Activated naive CD4-positive, alpha-beta T cell treated with anti-CD3 and anti-CD28 coated beads, Interleukin-2, amount 10 ng/mL, durations not matched to agents 7 days and 5 days (primary cell): Measurements from ENCODE around the gene SH3GL1.
A peak's percentile ranks its signal among the peaks of the same experiment; 100 is the strongest.

Experiments
- CTCF ChIA-PET: fragments of 350-600 bp; sonication (Branson Sonifier 250); formaldehyde crosslinking; loops from one replicate; lab custom pipeline; 2021; ENCODE audit warnings: antibody characterized with exemption; lab: Charles Lee
- DNase-seq: peaks from one replicate; pipeline ENCODE4 v3.0.0-alpha.2; 2020
- H3K27ac Mint-ChIP-seq: one replicate; pipeline ENCODE4 v1.8.0; 2021; ENCODE audit warnings: mild to moderate bottlenecking, moderate library complexity, mixed read lengths
- H3K27me3 Mint-ChIP-seq: one replicate; pipeline ENCODE4 v1.8.0; 2021; ENCODE audit warnings: mild to moderate bottlenecking, mixed read lengths
- H3K36me3 Mint-ChIP-seq: one replicate; pipeline ENCODE4 v1.8.0; 2021; ENCODE audit warnings: mixed read lengths
- H3K4me1 Mint-ChIP-seq: one replicate; pipeline ENCODE4 v1.8.0; 2021; ENCODE audit warnings: mixed read lengths
- H3K4me3 Mint-ChIP-seq: one replicate; pipeline ENCODE4 v1.8.0; 2021; ENCODE audit warnings: mild to moderate bottlenecking, moderate library complexity, mixed read lengths
- H3K9me3 Mint-ChIP-seq: one replicate; pipeline ENCODE4 v1.8.0; 2021; ENCODE audit warnings: mixed read lengths

SH3GL1 gene

GRCh38 chr19:4319067-4319718, 81.2 kb downstream of the SH3GL1 start:
- H3K27ac Mint-ChIP-seq, result no peak overlapping the region
- H3K4me1 Mint-ChIP-seq, result no peaks in the 10 kb centered on the region
- H3K27me3 Mint-ChIP-seq, result no peaks in the 10 kb centered on the region
- no peak for DNase-seq
- CTCF ChIA-PET, result interaction anchor here (2.8 kb wide), 1 partner anchor 33 kb away, joined by 12 read pairs; no protein-coding TSS in a partner anchor
- H3K36me3 Mint-ChIP-seq, result peaks cover 13% of the 10 kb centered on the region
- H3K9me3 Mint-ChIP-seq, result peaks cover 29% of the 10 kb centered on the region
- H3K4me3 Mint-ChIP-seq, result no peak overlapping the region

- Mint-ChIP-seq H3K27me3 (no peaks in the 10 kb centered on the region), H3K9me3 (peaks cover 29% of the 10 kb centered on the region), H3K4me3 (no peak overlapping the region), H3K27ac (peak overlapping the region; percentile 33), H3K36me3 (peaks cover 13% of the 10 kb centered on the region), H3K4me1 (no peaks in the 10 kb centered on the region)
- no peak for DNase-seq
- CTCF ChIA-PET, result no interaction called here
Observed at GRCh38 chr19:4318460-4318859, 81.9 kb downstream of the SH3GL1 start.

GRCh38 chr19:4316956-4317355, 83.4 kb downstream of the SH3GL1 start:
- CTCF ChIA-PET, result no interaction called here

GRCh38 chr19:4313847-4314490, 86.4 kb downstream of the SH3GL1 start:
- H3K4me1 Mint-ChIP-seq, result no peaks in the 10 kb centered on the region
- no peak for DNase-seq
- no peak overlapping the region for H3K27ac Mint-ChIP-seq
- no peaks in the 10 kb centered on the region for H3K27me3 Mint-ChIP-seq
- CTCF ChIA-PET, result no interaction called here
- H3K9me3 Mint-ChIP-seq, result peaks cover 5% of the 10 kb centered on the region
- H3K4me3 Mint-ChIP-seq, result no peak overlapping the region
- peaks cover 10% of the 10 kb centered on the region for H3K36me3 Mint-ChIP-seq

More at GRCh38 chr19:4316956-4317355, 83.4 kb downstream of the SH3GL1 start:
- peaks cover 13% of the 10 kb centered on the region for H3K36me3 Mint-ChIP-seq
- peaks cover 26% of the 10 kb centered on the region for H3K9me3 Mint-ChIP-seq
- no peaks in the 10 kb centered on the region for H3K4me1 Mint-ChIP-seq
- no peaks in the 10 kb centered on the region for H3K27me3 Mint-ChIP-seq
- no peak overlapping the region for H3K27ac Mint-ChIP-seq
- DNase-seq, result no peak
- H3K4me3 Mint-ChIP-seq, result no peak overlapping the region
